GM23248 (cell line): ENCODE results near the gene RBM4B. TPM values are rescaled to one million over a fixed set of nuclear protein-coding genes. Genes with fewer than 3 reads are reported as not detected.

ENCODE experiments used
- DNase-seq: peaks from one replicate; pipeline ENCODE4 v3.0.0-alpha.2; 2015
- H2AFZ ChIP-seq: fragments of 200-600 bp; sonication (generic); 2 replicates; pipeline ENCODE4 v1.6.1; 2016; ENCODE audit warnings: antibody characterized with exemption
- H3F3A ChIP-seq: fragments of 200-600 bp; sonication (generic); 2 replicates; pipeline ENCODE4 v1.6.1; 2016; ENCODE audit warnings: mild to moderate bottlenecking, antibody characterized with exemption, mixed run types; ENCODE audit not compliant: insufficient read depth
- H3K27ac ChIP-seq: fragments of 200-600 bp; sonication (generic); 2 replicates; pipeline ENCODE4 v1.5.1; 2016; ENCODE audit warnings: mild to moderate bottlenecking
- H3K27me3 ChIP-seq: fragments of 200-600 bp; sonication (generic); replicated peaks from 2 replicates; pipeline ENCODE4 v1.6.1; 2016; ENCODE audit warnings: mild to moderate bottlenecking; ENCODE audit not compliant: insufficient read depth
- H3K36me3 ChIP-seq: fragments of 200-600 bp; sonication (generic); 2 replicates; pipeline ENCODE4 v1.6.1; 2016; ENCODE audit warnings: low read depth, mild to moderate bottlenecking
- H3K4me1 ChIP-seq: fragments of 200-600 bp; sonication (generic); 2 replicates; pipeline ENCODE4 v1.6.1; 2016; ENCODE audit warnings: mild to moderate bottlenecking; ENCODE audit not compliant: insufficient read depth
- H3K4me2 ChIP-seq: fragments of 200-600 bp; sonication (generic); one replicate; pipeline ENCODE4 v1.6.1; 2016; ENCODE audit warnings: mild to moderate bottlenecking; ENCODE audit not compliant: unreplicated experiment
- H3K4me3 ChIP-seq: fragments of 200-600 bp; sonication (generic); 2 replicates; pipeline ENCODE4 v1.5.1; 2016; ENCODE audit warnings: mild to moderate bottlenecking
- H3K79me2 ChIP-seq: fragments of 200-600 bp; sonication (generic); 2 replicates; pipeline ENCODE4 v1.6.1; 2016; ENCODE audit warnings: mild to moderate bottlenecking; ENCODE audit not compliant: insufficient read depth
- H3K9ac ChIP-seq: fragments of 200-600 bp; sonication (generic); 2 replicates; pipeline ENCODE4 v1.6.1; 2016; ENCODE audit warnings: mild to moderate bottlenecking
- H3K9me2 ChIP-seq: fragments of 200-600 bp; sonication (generic); 2 replicates; pipeline ENCODE4 v1.6.1; 2016; ENCODE audit warnings: mixed run types, mild to moderate bottlenecking, moderate library complexity; ENCODE audit not compliant: insufficient read depth
- H3K9me3 ChIP-seq: fragments of 200-600 bp; sonication (generic); one replicate; pipeline ENCODE4 v1.6.1; 2017; ENCODE audit warnings: low read depth
- H4K20me1 ChIP-seq: fragments of 200-600 bp; sonication (generic); 2 replicates; pipeline ENCODE4 v1.6.0; 2016; ENCODE audit not compliant: insufficient read depth
- EZH2 ChIP-seq: fragments of 200-600 bp; sonication (generic); IDR thresholded peaks from 2 replicates; pipeline ENCODE4 v1.6.1; 2018; ENCODE audit warnings: antibody characterized with exemption, mild to moderate bottlenecking; ENCODE audit not compliant: insufficient read depth, poor library complexity, severe bottlenecking
- EZH2phosphoT487 ChIP-seq: fragments of 200-600 bp; sonication (generic); IDR thresholded peaks from 2 replicates; pipeline ENCODE4 v1.6.1; 2018; ENCODE audit warnings: antibody characterized with exemption, moderate library complexity, mild to moderate bottlenecking, low read depth; ENCODE audit not compliant: insufficient read depth
- WGBS, 2 experiments: methylation state at CpG; one replicate each; pipeline ENCODE4 v1.1.6; 2015 to 2017; ENCODE audit warnings: low lambda C conversion rate in 2 of 2, low coverage in 1 of 2; ENCODE audit errors: missing lambda C conversion rate in 2 of 2; 5-methylcytosine and 5-hydroxymethylcytosine counted together
- in situ Hi-C: fragments of 300-500 bp; cut with MboI; formaldehyde crosslinking; loops from 2 replicates; pipeline ENCODE4 v1.15.0; 2020
- polyA plus RNA-seq: library from polyadenylated mRNA; unstranded; fragments of >200 nt; fragmentation: Nextera tagmentation; extraction: Ambion mirVana; gene quantifications from 2 replicates; pipeline ENCODE4 v1.2.1, GENCODE V29; 2016
- total RNA-seq: library from RNA; depleted of rRNA; stranded (reverse); fragments of >200 nt; shearing (Covaris generic); gene quantifications from 2 replicates; pipeline ENCODE4 v1.2.3, GENCODE V29; 2014

RBM4B gene
- total and polyA plus RNA-seq, 2 experiments from 2014 or later = 18.5 to 23.4 TPM

- no peak overlapping the region for H3K4me3 ChIP-seq
- TF ChIP-seq EZH2 (no peak), EZH2phosphoT487 (no peak)
- H4K20me1 ChIP-seq = peaks cover 9% of the 10 kb centered on the region; the same call in 1 of the 2 replicates
- in situ Hi-C loops = no loop called here
- H2AFZ ChIP-seq = no peak overlapping the region
- peaks cover 39% of the 10 kb centered on the region for H3F3A ChIP-seq
- H3K4me2 ChIP-seq = no peak overlapping the region
- peaks cover 9% of the 10 kb centered on the region; the same call in 1 of the 2 replicates for H3K4me1 ChIP-seq
- no peak for DNase-seq
- H3K9ac ChIP-seq = no peak overlapping the region
- no peaks in the 10 kb centered on the region for H3K27me3 ChIP-seq
- H3K9me3 ChIP-seq = no peaks in the 10 kb centered on the region
- 78 to 83% methylated on average over 2 of the region's 2 CpGs for WGBS, 2 experiments
- peaks cover 100% of the 10 kb centered on the region for H3K79me2 ChIP-seq
- no peaks in the 10 kb centered on the region for H3K9me2 ChIP-seq
- peaks cover 31% of the 10 kb centered on the region for H3K36me3 ChIP-seq
- H3K27ac ChIP-seq = no peak overlapping the region
Measured at GRCh38 chr11:66632952-66633351, 44.7 kb downstream of the RBM4B start.

- H2AFZ ChIP-seq = no peak overlapping the region
- WGBS, 2 experiments = 84 to 89% methylated on average over 6 of the region's 6 CpGs
- no peaks in the 10 kb centered on the region for H3K27me3 ChIP-seq
- in situ Hi-C loops = no loop called here
- peaks cover 41% of the 10 kb centered on the region for H3K36me3 ChIP-seq
- no peak overlapping the region for H3K4me3 ChIP-seq
- no peak for DNase-seq
- H3K4me1 ChIP-seq = no peaks in the 10 kb centered on the region
- H3F3A ChIP-seq = peaks cover 28% of the 10 kb centered on the region
- H3K27ac ChIP-seq = no peak overlapping the region
- H4K20me1 ChIP-seq = peaks cover 17% of the 10 kb centered on the region
- no peak overlapping the region for H3K9ac ChIP-seq
- peaks cover 100% of the 10 kb centered on the region for H3K79me2 ChIP-seq
- TF ChIP-seq EZH2phosphoT487 (no peak), EZH2 (no peak)
- no peaks in the 10 kb centered on the region for H3K9me3 ChIP-seq
- no peaks in the 10 kb centered on the region for H3K9me2 ChIP-seq
- no peak overlapping the region for H3K4me2 ChIP-seq
Measured at GRCh38 chr11:66631883-66632282, 45.8 kb downstream of the RBM4B start.

- peaks cover 100% of the 10 kb centered on the region for H3K79me2 ChIP-seq
- H4K20me1 ChIP-seq = peaks cover 19% of the 10 kb centered on the region
- H3K9me3 ChIP-seq = no peaks in the 10 kb centered on the region
- peaks cover 58% of the 10 kb centered on the region for H3K36me3 ChIP-seq
- no peak overlapping the region for H3K4me3 ChIP-seq
- no peak overlapping the region for H2AFZ ChIP-seq
- no peak overlapping the region for H3K9ac ChIP-seq
- H3F3A ChIP-seq = peaks cover 8% of the 10 kb centered on the region; the same call in 1 of the 2 replicates
- TF ChIP-seq EZH2 = no peak
- TF ChIP-seq EZH2phosphoT487 = no peak
- H3K27me3 ChIP-seq = no peaks in the 10 kb centered on the region
- H3K4me2 ChIP-seq = no peak overlapping the region
- WGBS, 2 experiments = 97 to 100% methylated on average over 2 of the region's 2 CpGs
- DNase-seq = no peak
- H3K4me1 ChIP-seq = no peaks in the 10 kb centered on the region
- H3K27ac ChIP-seq = no peak overlapping the region
- in situ Hi-C loops = no loop called here
- no peaks in the 10 kb centered on the region for H3K9me2 ChIP-seq
Measured at GRCh38 chr11:66629356-66629755, 48.3 kb downstream of the RBM4B start.

- Histone ChIP-seq H3K27ac (no peak overlapping the region), H4K20me1 (peaks cover 30% of the 10 kb centered on the region), H3K9me3 (no peaks in the 10 kb centered on the region), H3K4me2 (no peak overlapping the region), H2AFZ (no peak overlapping the region), H3K9me2 (no peaks in the 10 kb centered on the region), H3F3A (peaks cover 5% of the 10 kb centered on the region; the same call in 1 of the 2 replicates), H3K4me3 (no peak overlapping the region), H3K4me1 (no peaks in the 10 kb centered on the region), H3K9ac (no peak overlapping the region), H3K79me2 (peaks cover 100% of the 10 kb centered on the region), H3K27me3 (no peaks in the 10 kb centered on the region), H3K36me3 (peaks cover 58% of the 10 kb centered on the region)
- DNase-seq = no peak
- TF ChIP-seq EZH2phosphoT487 (no peak), EZH2 (no peak)
- in situ Hi-C loops = no loop called here
- WGBS, 2 experiments = 97 to 99% methylated on average over 7 of the region's 7 CpGs
Measured at GRCh38 chr11:66628061-66628603, 49.6 kb downstream of the RBM4B start.

- peaks cover 64% of the 10 kb centered on the region for H3K36me3 ChIP-seq
- H3K4me3 ChIP-seq = no peak overlapping the region
- DNase-seq = no peak
- no peaks in the 10 kb centered on the region for H3K4me1 ChIP-seq
- H3F3A ChIP-seq = peaks cover 2% of the 10 kb centered on the region; the same call in 1 of the 2 replicates
- no peaks in the 10 kb centered on the region for H3K9me2 ChIP-seq
- peaks cover 100% of the 10 kb centered on the region for H3K79me2 ChIP-seq
- no peak overlapping the region for H2AFZ ChIP-seq
- H4K20me1 ChIP-seq = peaks cover 37% of the 10 kb centered on the region
- H3K4me2 ChIP-seq = no peak overlapping the region
- TF ChIP-seq EZH2phosphoT487 (no peak), EZH2 (no peak)
- 93 to 94% methylated on average over 7 of the region's 7 CpGs for WGBS, 2 experiments
- no peaks in the 10 kb centered on the region for H3K27me3 ChIP-seq
- H3K27ac ChIP-seq = no peak overlapping the region
- H3K9me3 ChIP-seq = no peaks in the 10 kb centered on the region
- no peak overlapping the region for H3K9ac ChIP-seq
- in situ Hi-C loops = no loop called here
Measured at GRCh38 chr11:66626926-66627325, 50.8 kb downstream of the RBM4B start.
